Mucosa of rectum (tissue), 2 donors: ENCODE results near the gene CAMK2A.

Source experiments
- H3K27ac ChIP-seq, 2 donors: one replicate each; pipeline ENCODE4 v1.7.0; 2013; ENCODE audit warnings: inconsistent platforms in 2 of 2, low read depth in 2 of 2, low read length in 2 of 2
- H3K27me3 ChIP-seq, 2 donors: one replicate each; pipeline ENCODE4 v1.7.0; 2013; ENCODE audit warnings: low read length in 2 of 2; ENCODE audit not compliant: control insufficient read depth in 2 of 2, insufficient read depth in 2 of 2
- H3K36me3 ChIP-seq, 2 donors: one replicate each; pipeline ENCODE4 v1.7.0; 2013; ENCODE audit warnings: low read length in 2 of 2; ENCODE audit not compliant: control insufficient read depth in 2 of 2, insufficient read depth in 2 of 2
- H3K4me1 ChIP-seq, 2 donors: one replicate each; pipeline ENCODE4 v1.7.0; 2013; ENCODE audit warnings: low read length in 2 of 2, mild to moderate bottlenecking in 1 of 2; ENCODE audit not compliant: control insufficient read depth in 2 of 2, insufficient read depth in 2 of 2
- H3K4me3 ChIP-seq, 2 donors: one replicate each; pipeline ENCODE4 v1.7.0; 2013; ENCODE audit warnings: low read length in 2 of 2
- H3K9ac ChIP-seq, 2 donors: one replicate each; pipeline ENCODE4 v1.7.0; 2013; ENCODE audit warnings: low read length in 2 of 2, low read depth in 1 of 2, mild to moderate bottlenecking in 1 of 2
- H3K9me3 ChIP-seq, 2 donors: one replicate each; pipeline ENCODE4 v1.7.0; 2013; ENCODE audit warnings: low read length in 2 of 2; ENCODE audit not compliant: control insufficient read depth in 2 of 2
- donor health status: healthy.
- donor health status: Normal muscosa, but diverticular disease.

The CAMK2A gene

DNA sequence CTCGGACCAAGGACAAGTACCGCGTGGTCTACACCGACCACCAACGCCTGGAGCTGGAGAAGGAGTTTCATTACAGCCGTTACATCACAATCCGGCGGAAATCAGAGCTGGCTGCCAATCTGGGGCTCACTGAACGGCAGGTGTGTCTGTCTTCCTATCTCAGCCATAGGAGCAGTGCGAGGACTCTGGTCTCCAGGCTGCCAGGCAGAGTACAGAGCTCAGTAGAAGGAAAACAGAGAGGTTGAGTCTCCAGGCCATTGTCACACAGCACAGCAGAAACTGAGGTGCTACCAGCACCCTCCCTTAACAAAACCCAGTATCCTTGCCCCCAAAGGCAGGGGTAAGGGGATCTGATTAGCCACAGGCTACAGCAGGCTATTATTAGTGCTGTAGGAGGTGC, 106.8 kb downstream of the CAMK2A start:
- H3K4me1 ChIP-seq, result peaks cover 89 to 98% of the 10 kb centered on the region in 2 donors
- peak overlapping the region; percentile 95 to 98 for H3K27ac ChIP-seq

GRCh38 chr5:150181766-150182545, 107.6 kb downstream of the CAMK2A start:
- Histone ChIP-seq H3K9ac (peak overlapping the region; percentile 14 to 77), H3K36me3 (peaks cover 10 to 28% of the 10 kb centered on the region in 2 donors), H3K4me1 (peaks cover 91 to 97% of the 10 kb centered on the region in 2 donors), H3K4me3 (peak overlapping the region in 1 of 2 donors; percentile 14), H3K27ac (peak overlapping the region; percentile 95 to 98), H3K9me3 (no peaks in the 10 kb centered on the region), H3K27me3 (no peaks in the 10 kb centered on the region)

More for the DNA sequence above, 106.8 kb downstream of the CAMK2A start:
- Histone ChIP-seq H3K9ac (peak overlapping the region in 1 of 2 donors; percentile 77), H3K27me3 (no peaks in the 10 kb centered on the region), H3K36me3 (peaks cover 10 to 25% of the 10 kb centered on the region in 2 donors), H3K9me3 (no peaks in the 10 kb centered on the region), H3K4me3 (no peak overlapping the region)

- H3K9ac ChIP-seq, result peak overlapping the region; percentile 60 to 77
- H3K27me3 ChIP-seq, result no peaks in the 10 kb centered on the region
- peaks cover 8 to 25% of the 10 kb centered on the region in 2 donors for H3K36me3 ChIP-seq
- no peaks in the 10 kb centered on the region for H3K9me3 ChIP-seq
- H3K27ac ChIP-seq, result peak overlapping the region; percentile 95 to 98
- peaks cover 90 to 97% of the 10 kb centered on the region in 2 donors for H3K4me1 ChIP-seq
- H3K4me3 ChIP-seq, result peak overlapping the region in 1 of 2 donors; percentile 31
Measured at GRCh38 chr5:150181027-150181426, 108.5 kb downstream of the CAMK2A start.

- peak overlapping the region; percentile 8 to 37 for H3K4me3 ChIP-seq
- H3K9me3 ChIP-seq, result no peaks in the 10 kb centered on the region
- peak overlapping the region; percentile 95 to 98 for H3K27ac ChIP-seq
- H3K4me1 ChIP-seq, result peaks cover 88 to 97% of the 10 kb centered on the region in 2 donors
- H3K9ac ChIP-seq, result peak overlapping the region; percentile 60 to 77
- no peaks in the 10 kb centered on the region for H3K27me3 ChIP-seq
- peaks cover 11 to 25% of the 10 kb centered on the region in 2 donors for H3K36me3 ChIP-seq
Measured at GRCh38 chr5:150180241-150181026, 109.1 kb downstream of the CAMK2A start.

GRCh38 chr5:150179019-150179620, 110.5 kb downstream of the CAMK2A start:
- Histone ChIP-seq H3K27me3 (no peaks in the 10 kb centered on the region), H3K4me1 (peaks cover 84 to 96% of the 10 kb centered on the region in 2 donors), H3K9ac (peak overlapping the region; percentile 47 to 77), H3K36me3 (peaks cover 13 to 27% of the 10 kb centered on the region in 2 donors), H3K27ac (peak overlapping the region; percentile 95 to 98), H3K4me3 (peak overlapping the region in 1 of 2 donors; percentile 33), H3K9me3 (no peaks in the 10 kb centered on the region)

DNA sequence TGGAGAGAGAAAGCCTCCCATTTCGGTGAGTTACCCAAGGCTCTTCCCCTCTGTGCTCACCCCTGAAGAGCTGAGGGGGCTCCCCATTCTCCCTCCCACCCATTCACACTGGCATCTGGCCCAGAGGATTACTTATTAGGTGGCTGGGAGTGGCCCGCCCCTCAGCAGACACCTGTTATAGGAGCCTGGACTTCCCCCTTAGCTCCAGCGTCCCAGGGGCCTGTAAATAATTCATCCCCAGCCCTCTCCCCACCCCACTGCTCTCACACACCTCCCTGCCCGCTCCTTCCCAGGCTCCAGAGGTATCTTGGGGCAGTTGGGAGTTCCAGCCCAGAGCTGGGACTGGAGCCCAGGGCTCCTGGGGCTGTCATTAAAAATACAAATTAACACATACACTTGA, 111.3 kb downstream of the CAMK2A start:
- H3K4me3 ChIP-seq, result no peak overlapping the region
- peak overlapping the region; percentile 95 to 98 for H3K27ac ChIP-seq
- peaks cover 85 to 96% of the 10 kb centered on the region in 2 donors for H3K4me1 ChIP-seq
- H3K9ac ChIP-seq, result peak overlapping the region; percentile 14 to 21
- H3K9me3 ChIP-seq, result no peaks in the 10 kb centered on the region
- H3K27me3 ChIP-seq, result no peaks in the 10 kb centered on the region
- H3K36me3 ChIP-seq, result peaks cover 14 to 26% of the 10 kb centered on the region in 2 donors

DNA sequence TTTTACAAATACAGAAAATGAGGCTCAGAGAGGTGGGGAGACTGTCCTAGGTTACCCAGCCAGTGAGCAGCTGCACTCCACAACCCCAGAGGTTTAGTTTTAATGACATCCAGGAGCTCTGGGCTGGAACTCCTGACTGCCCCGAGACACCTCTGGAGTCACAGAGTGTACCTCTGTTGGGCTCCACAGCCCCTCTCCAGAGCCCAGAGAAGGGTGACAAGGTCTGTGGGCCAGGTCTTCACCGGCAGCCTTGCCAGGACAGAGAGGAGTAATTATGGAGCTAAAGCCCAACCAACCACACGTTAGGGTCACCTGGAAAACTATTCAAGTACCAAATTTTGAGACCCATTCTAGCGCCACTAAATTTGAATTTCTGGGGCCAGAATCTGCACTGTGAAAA, 111.9 kb downstream of the CAMK2A start:
- Histone ChIP-seq H3K9ac (peak overlapping the region; percentile 2 to 21), H3K4me1 (peaks cover 85 to 96% of the 10 kb centered on the region in 2 donors), H3K4me3 (no peak overlapping the region), H3K27me3 (no peaks in the 10 kb centered on the region), H3K36me3 (peaks cover 17 to 23% of the 10 kb centered on the region in 2 donors), H3K27ac (peak overlapping the region; percentile 95 to 98), H3K9me3 (no peaks in the 10 kb centered on the region)

- Histone ChIP-seq H3K27me3 (no peaks in the 10 kb centered on the region), H3K27ac (peak overlapping the region; percentile 95 to 98), H3K4me3 (no peak overlapping the region), H3K9ac (peak overlapping the region in 1 of 2 donors; percentile 3), H3K9me3 (no peaks in the 10 kb centered on the region), H3K4me1 (peaks cover 80 to 94% of the 10 kb centered on the region in 2 donors), H3K36me3 (peaks cover 17 to 25% of the 10 kb centered on the region in 2 donors)
Measured at GRCh38 chr5:150176745-150177477, 112.7 kb downstream of the CAMK2A start.

DNA sequence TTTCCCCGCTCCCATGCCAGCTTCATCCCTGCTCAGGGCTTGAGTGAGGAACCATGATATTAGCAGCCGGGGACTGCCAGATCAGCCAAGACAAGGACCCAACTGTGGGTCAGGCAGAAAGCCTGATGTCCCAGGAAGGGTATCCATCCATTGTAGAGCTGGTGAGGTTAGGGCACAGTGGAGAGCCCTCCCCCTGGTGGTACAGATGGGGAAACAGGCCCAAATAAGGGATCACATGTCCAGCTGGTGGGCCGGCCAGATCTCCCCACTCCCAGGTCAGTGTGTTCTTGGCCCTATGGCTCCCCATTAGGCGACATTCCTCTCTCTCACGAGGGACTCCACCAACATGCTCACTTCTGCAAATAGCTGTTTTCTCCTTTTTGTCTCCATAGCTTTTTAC, 114.0 kb downstream of the CAMK2A start:
- H3K27me3 ChIP-seq, result no peaks in the 10 kb centered on the region
- peak overlapping the region; percentile 43 to 95 for H3K27ac ChIP-seq
- peaks cover 17 to 36% of the 10 kb centered on the region in 2 donors for H3K36me3 ChIP-seq
- H3K9ac ChIP-seq, result no peak overlapping the region
- peaks cover 67 to 85% of the 10 kb centered on the region in 2 donors for H3K4me1 ChIP-seq
- H3K9me3 ChIP-seq, result no peaks in the 10 kb centered on the region
- no peak overlapping the region for H3K4me3 ChIP-seq
